HCT116 (cell line): ENCODE measurements around the gene FGFBP1. TPM values are rescaled to one million over a fixed set of nuclear protein-coding genes. Genes with fewer than 3 reads are reported as not detected.

Experiments
- ATAC-seq: fragments of 200-7000 bp; cut with Tn5 transposase; 2 replicates; pipeline ENCODE4 v1.9.1; 2020; ENCODE audit warnings: mild to moderate bottlenecking, moderate library complexity
- BruUV-seq: library from RNA; stranded (reverse); fragments of 400-500 nt; replicated peaks from 2 replicates; lab custom pipeline; 2021; lab: Mats Ljungman, UMichigan
- CTCF ChIA-PET: fragments of 300-600 bp; sonication (Branson Sonifier 250); formaldehyde crosslinking; loops from one replicate; lab custom pipeline; 2021; ENCODE audit warnings: antibody characterized with exemption; lab: Charles Lee
- POLR2A ChIA-PET: fragments of 300-600, 350-600 bp; sonication (Branson Sonifier 250); formaldehyde crosslinking; loops from one replicate; lab custom pipeline; 2021; ENCODE audit warnings: antibody characterized with exemption; lab: Charles Lee
- RAD21 ChIA-PET, 2 experiments: fragments of 300-600 bp; sonication (Branson Sonifier 250); formaldehyde crosslinking; loops; one replicate each; lab custom pipeline; 2023; ENCODE audit warnings: low total read pairs in 2 of 2; ENCODE audit not compliant: uncharacterized antibody in 2 of 2, unreplicated experiment in 2 of 2, low non-redundant PET in 1 of 2; lab: Charles Lee
- DNase-seq: peaks from one replicate; pipeline ENCODE4 v3.0.0-alpha.2; 2010; ENCODE audit warnings: low read depth, low spot score
- H2AFZ ChIP-seq: fragments of 200-600 bp; shearing (Covaris generic), sonication (generic); 2 replicates; pipeline ENCODE4 v1.6.1; 2017; ENCODE audit warnings: low read depth, mixed run types, mixed read lengths, antibody characterized with exemption, low read length; ENCODE audit not compliant: poor library complexity, severe bottlenecking
- H3K27ac ChIP-seq: 2 replicates; pipeline ENCODE4 v1.5.1; 2012; ENCODE audit warnings: low read depth, low read length
- H3K27me3 ChIP-seq: fragments of 200-600 bp; sonication (generic); 2 replicates; pipeline ENCODE4 v1.6.1; 2016; ENCODE audit warnings: mixed run types, low read length, mixed read lengths; ENCODE audit not compliant: insufficient read depth
- H3K36me3 ChIP-seq, 2 experiments: fragments of 200-500 bp in 1 of 2; fragments of 200-600 bp in 1 of 2; sonication (Bioruptor generic) in 1 of 2; sonication (generic) in 1 of 2; 2 replicates each; pipeline versions ENCODE4 v1.5.1 to v1.6.1; 2014 to 2016; ENCODE audit warnings: low read length in 2 of 2, inconsistent platforms in 1 of 2, mixed read lengths in 1 of 2, mixed run types in 1 of 2; ENCODE audit not compliant: insufficient read depth in 2 of 2, control insufficient read depth in 1 of 2
- H3K4me1 ChIP-seq, 2 experiments: fragments of 200-600 bp in 1 of 2; sonication (generic) in 1 of 2; 2 replicates each; pipeline versions ENCODE4 v1.5.1 to v1.6.1; 2012 to 2017; ENCODE audit warnings: low read length in 2 of 2, inconsistent platforms in 1 of 2, mild to moderate bottlenecking in 1 of 2, mixed read lengths in 1 of 2, mixed run types in 1 of 2, moderate library complexity in 1 of 2; ENCODE audit not compliant: insufficient read depth in 2 of 2, control insufficient read depth in 1 of 2
- H3K4me2 ChIP-seq: fragments of 200-600 bp; sonication (generic); 2 replicates; pipeline ENCODE4 v1.6.1; 2017; ENCODE audit warnings: mixed run types, low read length, mixed read lengths
- H3K4me3 ChIP-seq, 2 experiments: fragments of 200-600 bp in 1 of 2; sonication (generic) in 1 of 2; replicated peaks in 1 of 2; 2 replicates each; pipeline ENCODE4 v1.5.1; 2011 to 2016; ENCODE audit warnings: low read length in 2 of 2, control low read depth in 1 of 2, low read depth in 1 of 2, mild to moderate bottlenecking in 1 of 2, mixed read lengths in 1 of 2, mixed run types in 1 of 2
- H3K79me2 ChIP-seq: fragments of 200-600 bp; sonication (generic); 2 replicates; pipeline ENCODE4 v1.6.1; 2017; ENCODE audit warnings: mild to moderate bottlenecking, mixed run types, low read length, moderate library complexity, mixed read lengths; ENCODE audit not compliant: insufficient read depth
- H3K9ac ChIP-seq: fragments of 200-600 bp; sonication (generic); 2 replicates; pipeline ENCODE4 v1.6.1; 2016; ENCODE audit warnings: low read length, mixed read lengths
- H3K9me2 ChIP-seq: fragments of 200-600 bp; sonication (generic), shearing (Covaris generic); 2 replicates; pipeline ENCODE4 v1.6.1; 2017; ENCODE audit warnings: mixed run types, mild to moderate bottlenecking, moderate library complexity; ENCODE audit not compliant: insufficient read depth
- H3K9me3 ChIP-seq, 2 experiments: fragments of 200-500 bp in 1 of 2; fragments of 200-600 bp in 1 of 2; sonication (Bioruptor generic) in 1 of 2; sonication (generic) in 1 of 2; 2 replicates each; pipeline ENCODE4 v1.6.1; 2014 to 2017; ENCODE audit warnings: low read length in 2 of 2, mixed read lengths in 2 of 2, inconsistent platforms in 1 of 2, low read depth in 1 of 2, mild to moderate bottlenecking in 1 of 2, mixed run types in 1 of 2, moderate library complexity in 1 of 2; ENCODE audit not compliant: control insufficient read depth in 1 of 2, insufficient read depth in 1 of 2
- H4K20me1 ChIP-seq: fragments of 200-600 bp; sonication (generic), shearing (Covaris generic); 2 replicates; pipeline ENCODE4 v1.6.1; 2017; ENCODE audit warnings: mixed run types, mild to moderate bottlenecking, moderate library complexity; ENCODE audit not compliant: insufficient read depth
- CBX3 ChIP-seq: IDR thresholded peaks from 2 replicates; pipeline ENCODE4 v1.6.1; 2012; ENCODE audit warnings: low read depth
- EGR1 ChIP-seq: IDR thresholded peaks from 2 replicates; pipeline ENCODE4 v1.6.1; 2012; ENCODE audit warnings: low read depth
- ELF1 ChIP-seq: IDR thresholded peaks from 2 replicates; pipeline ENCODE4 v1.6.1; 2012; ENCODE audit warnings: low read depth, borderline replicate concordance
- EZH2phosphoT487 ChIP-seq: fragments of 200-600 bp; IDR thresholded peaks from 2 replicates; pipeline ENCODE4 v1.6.1; 2018; ENCODE audit warnings: antibody characterized with exemption, borderline replicate concordance
- POLR2A ChIP-seq: IDR thresholded peaks from 2 replicates; pipeline ENCODE4 v1.7.0; 2011; ENCODE audit warnings: borderline replicate concordance; ENCODE audit not compliant: insufficient read depth, insufficient read length; ENCODE audit errors: extremely low read depth
- POLR2AphosphoS5 ChIP-seq: IDR thresholded peaks from 2 replicates; pipeline ENCODE4 v1.6.1; 2011; ENCODE audit warnings: mild to moderate bottlenecking, low read depth, low read length, moderate library complexity
- RAD21 ChIP-seq: IDR thresholded peaks from 2 replicates; pipeline ENCODE4 v1.6.1; 2012; ENCODE audit warnings: low read depth, mild to moderate bottlenecking
- TCF7L2 ChIP-seq: IDR thresholded peaks from 2 replicates; pipeline ENCODE4 v1.7.0; 2011; ENCODE audit warnings: borderline replicate concordance, inconsistent platforms; ENCODE audit not compliant: insufficient read depth, insufficient read length; ENCODE audit errors: extremely low read depth
- YY1 ChIP-seq: IDR thresholded peaks from 2 replicates; pipeline ENCODE4 v1.6.1; 2011; ENCODE audit warnings: low read length, low read depth, moderate library complexity, mild to moderate bottlenecking; ENCODE audit not compliant: insufficient replicate concordance; ENCODE audit errors: extremely low read depth
- ZFX ChIP-seq: fragments of 450-650 bp; IDR thresholded peaks from 2 replicates; pipeline ENCODE4 v1.6.1; 2017
- ZNF274 ChIP-seq: fragments of 200-500 bp; sonication (Bioruptor generic); IDR thresholded peaks from 2 replicates; pipeline ENCODE4 v1.6.1; 2014; ENCODE audit warnings: mild to moderate bottlenecking, low read depth, low read length, inconsistent platforms
- intact Hi-C: fragments of 100-400 bp; cut with micrococcal nuclease; formaldehyde crosslinking; loops from 2 replicates; pipeline ENCODE4 v1.10.0; 2022
- total RNA-seq: library from RNA; stranded (reverse); gene quantifications from one replicate; pipeline ENCODE4 v1.2.1, GENCODE V29; 2021; ENCODE audit not compliant: unreplicated experiment
- TF ChIP-seq, protein P1 (sequence below): IDR thresholded peaks from 2 replicates; pipeline ENCODE4 v1.6.1; 2011; ENCODE audit warnings: mild to moderate bottlenecking, low read length, moderate library complexity; ENCODE audit not compliant: insufficient replicate concordance; ENCODE audit errors: extremely low read depth
- TF ChIP-seq, protein P2 (sequence below): IDR thresholded peaks from 2 replicates; pipeline ENCODE4 v1.6.1; 2012

FGFBP1 gene
- total RNA-seq, 1 experiment from 2014 or later = 8.7 TPM

DNA sequence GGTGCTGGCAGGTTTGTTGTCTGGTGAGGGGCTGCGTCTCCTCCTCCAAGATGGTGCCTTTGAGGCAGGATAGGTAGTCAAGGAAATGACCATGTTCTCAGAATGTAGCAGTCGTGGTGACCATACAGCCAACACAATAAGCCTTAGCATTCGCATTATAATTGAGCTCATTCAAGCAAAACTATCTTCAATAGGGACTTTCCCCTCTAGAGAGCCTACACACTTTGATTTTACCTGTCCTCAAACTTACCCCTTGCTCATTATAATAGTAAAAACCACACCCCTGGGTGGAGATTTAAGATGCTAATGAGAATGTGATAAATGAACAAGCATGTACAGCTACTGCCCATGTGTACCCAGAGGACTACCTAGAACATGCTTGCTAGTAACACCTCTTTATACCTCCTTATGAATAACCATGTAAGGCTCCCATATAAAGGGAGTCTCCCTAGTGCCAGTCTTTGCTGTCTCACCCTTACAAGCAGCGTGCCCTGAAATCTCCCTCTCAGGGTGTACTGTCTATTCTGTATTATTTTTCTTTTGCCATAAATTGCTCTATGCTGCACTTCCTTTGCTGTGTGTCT lies 48.2 kb downstream of the FGFBP1 start:
- no peaks in the 10 kb centered on the region for H3K27me3 ChIP-seq
- H3K4me2 ChIP-seq = no peak overlapping the region
- intact Hi-C loops = loop anchor here (5.0 to 10.0 kb wide), 2 partner anchors 47 to 196 kb away; partner anchors contain the start of gene FGFBP1
- TF ChIP-seq, protein P1, sequence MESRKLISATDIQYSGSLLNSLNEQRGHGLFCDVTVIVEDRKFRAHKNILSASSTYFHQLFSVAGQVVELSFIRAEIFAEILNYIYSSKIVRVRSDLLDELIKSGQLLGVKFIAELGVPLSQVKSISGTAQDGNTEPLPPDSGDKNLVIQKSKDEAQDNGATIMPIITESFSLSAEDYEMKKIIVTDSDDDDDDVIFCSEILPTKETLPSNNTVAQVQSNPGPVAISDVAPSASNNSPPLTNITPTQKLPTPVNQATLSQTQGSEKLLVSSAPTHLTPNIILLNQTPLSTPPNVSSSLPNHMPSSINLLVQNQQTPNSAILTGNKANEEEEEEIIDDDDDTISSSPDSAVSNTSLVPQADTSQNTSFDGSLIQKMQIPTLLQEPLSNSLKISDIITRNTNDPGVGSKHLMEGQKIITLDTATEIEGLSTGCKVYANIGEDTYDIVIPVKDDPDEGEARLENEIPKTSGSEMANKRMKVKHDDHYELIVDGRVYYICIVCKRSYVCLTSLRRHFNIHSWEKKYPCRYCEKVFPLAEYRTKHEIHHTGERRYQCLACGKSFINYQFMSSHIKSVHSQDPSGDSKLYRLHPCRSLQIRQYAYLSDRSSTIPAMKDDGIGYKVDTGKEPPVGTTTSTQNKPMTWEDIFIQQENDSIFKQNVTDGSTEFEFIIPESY = no peak
- TF ChIP-seq POLR2AphosphoS5 (no peak), EZH2phosphoT487 (no peak)
- CTCF ChIA-PET = interaction anchor here (0.6 to 0.7 kb wide), 2 partner anchors 10 to 65 kb away, joined by 3 read pairs; no protein-coding TSS in a partner anchor
- DNase-seq = no peak
- no peak overlapping the region for H3K27ac ChIP-seq
- H3K79me2 ChIP-seq = no peaks in the 10 kb centered on the region
- H2AFZ ChIP-seq = no peak overlapping the region
- H3K4me1 ChIP-seq = peaks cover 15 to 25% of the 10 kb centered on the region in 2 experiments
- H3K9ac ChIP-seq = no peak overlapping the region
- no peaks in the 10 kb centered on the region for H4K20me1 ChIP-seq
- H3K36me3 ChIP-seq = no peaks in the 10 kb centered on the region
- no peaks in the 10 kb centered on the region for H3K9me3 ChIP-seq
- ATAC-seq = no peak
- POLR2A ChIA-PET = no interaction called here
- no TSS peak for BruUV-seq
- RAD21 ChIA-PET = no interaction called here
- H3K9me2 ChIP-seq = no peaks in the 10 kb centered on the region
- no peak overlapping the region for H3K4me3 ChIP-seq

DNA sequence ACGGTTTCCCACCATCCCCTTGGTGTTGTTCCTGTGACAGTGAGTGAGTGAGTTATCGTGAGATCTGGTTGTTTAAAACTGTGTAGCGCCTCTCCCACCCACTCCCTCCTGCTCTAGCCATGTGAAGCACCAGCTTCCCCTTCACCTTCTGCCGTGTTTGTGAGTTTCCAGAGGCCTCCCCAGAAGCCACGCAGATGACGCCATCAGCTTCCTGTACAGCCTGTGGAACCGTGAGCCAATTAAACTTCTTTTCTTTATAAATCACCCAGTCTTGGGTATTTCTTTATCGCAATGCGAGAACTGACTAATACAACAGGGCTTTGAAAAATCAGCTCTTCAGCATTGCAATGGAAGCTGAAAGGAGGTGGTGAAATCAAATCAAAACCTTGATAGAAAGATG lies 50.0 kb downstream of the FGFBP1 start:
- intact Hi-C loops = no loop called here
- TF ChIP-seq, protein P2, sequence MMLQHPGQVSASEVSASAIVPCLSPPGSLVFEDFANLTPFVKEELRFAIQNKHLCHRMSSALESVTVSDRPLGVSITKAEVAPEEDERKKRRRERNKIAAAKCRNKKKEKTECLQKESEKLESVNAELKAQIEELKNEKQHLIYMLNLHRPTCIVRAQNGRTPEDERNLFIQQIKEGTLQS = no peak
- TF ChIP-seq YY1 = no peak
- no peak for TF ChIP-seq RAD21
- no peak for TF ChIP-seq EGR1
- TF ChIP-seq, protein P1 = no peak
- TF ChIP-seq CBX3 = no peak
- no peak for TF ChIP-seq ELF1
- no peak for TF ChIP-seq ZNF274
- TF ChIP-seq POLR2A = no peak
- no peak for TF ChIP-seq TCF7L2
- TF ChIP-seq ZFX = no peak

More for the DNA sequence above, 50.0 kb downstream of the FGFBP1 start:
- Histone ChIP-seq H3K4me2 (no peak overlapping the region), H3K27ac (no peak overlapping the region), H3K27me3 (no peaks in the 10 kb centered on the region), H3K9ac (no peak overlapping the region), H3K4me1 (peaks cover 3 to 6% of the 10 kb centered on the region in 2 experiments; a peak in 3 of 4 replicates), H3K79me2 (no peaks in the 10 kb centered on the region), H3K36me3 (no peaks in the 10 kb centered on the region), H3K4me3 (no peak overlapping the region), H3K9me3 (no peaks in the 10 kb centered on the region), H4K20me1 (no peaks in the 10 kb centered on the region), H2AFZ (no peak overlapping the region), H3K9me2 (no peaks in the 10 kb centered on the region)
- no TSS peak for BruUV-seq
- POLR2A ChIA-PET = no interaction called here
- CTCF ChIA-PET = interaction anchor here (1.9 kb wide), 1 partner anchor 68 kb away, joined by 6 read pairs; no protein-coding TSS in a partner anchor
- ATAC-seq (no peak), DNase-seq (no peak)
- RAD21 ChIA-PET = no interaction called here
